ENCODE data around the gene MCU.
"Not testable (repeated sequence)": the region's sequence is repeated elsewhere in the genome, so short reads cannot be mapped to it uniquely, and the experiment has no call there.

GRCh38 chr10:72737357-72737756 is 45.4 kb downstream of the MCU start:
- not testable (repeated sequence) for TF ChIP-seq CTCF, POLR2AphosphoS5, POLR2A, EP300 (IDR thresholded peaks at IDR 0.05)

Measured in gastroesophageal sphincter (tissue), 3 donors.